ENCODE results near the gene SIM2.

SIM2 gene

DNA sequence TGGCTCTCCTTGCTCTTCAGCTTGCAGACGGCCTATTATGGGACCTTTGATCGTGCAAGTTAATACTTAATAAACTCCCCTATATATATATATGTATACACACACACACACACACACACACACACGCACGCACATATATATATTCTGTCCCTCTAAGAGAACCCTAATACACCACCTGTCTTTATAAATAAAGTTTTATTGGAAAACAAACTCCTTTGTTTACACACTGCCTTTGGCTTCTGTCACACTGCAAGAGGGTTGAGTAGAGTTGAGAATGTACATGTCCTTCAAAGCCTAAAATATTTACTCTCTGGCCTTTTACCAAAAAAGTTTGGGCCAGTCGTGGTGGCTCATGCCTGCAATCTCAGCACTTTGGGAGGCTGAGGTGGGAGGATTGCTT, 26.2 kb upstream of the SIM2 start:
- no peaks in the 10 kb centered on the region for H3K79me2 ChIP-seq
- H3K4me1 ChIP-seq: no peaks in the 10 kb centered on the region
- TF ChIP-seq CTCF (IDR thresholded peaks at IDR 0.05): no peak
- H3K4me2 ChIP-seq (ENCODE audit: low read length): no peak overlapping the region
- no peak overlapping the region for H3K4me3 ChIP-seq (ENCODE audit: low read depth, low read length)
- no peak overlapping the region for H3K27ac ChIP-seq
- H3K36me3 ChIP-seq (ENCODE audit: control insufficient read depth, insufficient read depth, low read length): no peaks in the 10 kb centered on the region
- H2AFZ ChIP-seq: no peak overlapping the region
- peaks cover 3% of the 10 kb centered on the region for H3K27me3 ChIP-seq (ENCODE audit: control insufficient read depth, insufficient read depth, low read length)
- no peak overlapping the region for H3K9ac ChIP-seq
- no peaks in the 10 kb centered on the region for H3K9me3 ChIP-seq (ENCODE audit: control insufficient read depth, low read length)

GRCh38 chr21:36676039-36676950, 22.6 kb upstream of the SIM2 start:
- Histone ChIP-seq H3K36me3 (ENCODE audit: control insufficient read depth, insufficient read depth, low read length) (no peaks in the 10 kb centered on the region), H2AFZ (no peak overlapping the region), H3K79me2 (no peaks in the 10 kb centered on the region), H3K9ac (no peak overlapping the region), H3K4me1 (no peaks in the 10 kb centered on the region), H3K27ac (no peak overlapping the region), H3K27me3 (ENCODE audit: control insufficient read depth, insufficient read depth, low read length) (no peaks in the 10 kb centered on the region), H3K4me3 (ENCODE audit: low read depth, low read length) (no peak overlapping the region), H3K9me3 (ENCODE audit: control insufficient read depth, low read length) (no peaks in the 10 kb centered on the region), H3K4me2 (ENCODE audit: low read length) (no peak overlapping the region)
- no peak for TF ChIP-seq CTCF (IDR thresholded peaks at IDR 0.05)

DNA sequence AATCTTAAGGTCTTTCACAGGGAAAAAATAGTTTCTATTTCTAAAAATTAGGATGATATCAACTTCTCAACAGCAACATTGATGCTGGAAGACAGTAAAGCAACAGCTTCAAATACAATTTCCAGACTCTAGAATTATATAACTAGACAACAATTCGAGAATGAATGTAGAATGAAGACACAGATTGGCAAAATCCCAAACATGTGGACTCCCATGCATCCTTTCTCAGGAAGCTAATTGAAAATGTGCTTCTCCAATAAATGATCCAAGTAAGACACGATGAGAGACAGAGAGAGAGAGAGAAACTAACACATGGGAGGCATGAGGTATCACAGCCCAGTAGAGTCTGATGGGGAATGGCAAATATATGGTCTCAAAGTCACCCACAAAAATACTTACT, 21.5 kb upstream of the SIM2 start:
- Histone ChIP-seq H2AFZ (no peak overlapping the region), H3K9ac (no peak overlapping the region), H3K79me2 (no peaks in the 10 kb centered on the region), H3K27ac (no peak overlapping the region), H3K4me1 (no peaks in the 10 kb centered on the region), H3K4me3 (ENCODE audit: low read depth, low read length) (no peak overlapping the region), H3K27me3 (ENCODE audit: control insufficient read depth, insufficient read depth, low read length) (no peaks in the 10 kb centered on the region), H3K4me2 (ENCODE audit: low read length) (no peak overlapping the region), H3K9me3 (ENCODE audit: control insufficient read depth, low read length) (no peaks in the 10 kb centered on the region), H3K36me3 (ENCODE audit: control insufficient read depth, insufficient read depth, low read length) (no peaks in the 10 kb centered on the region)
- no peak for TF ChIP-seq CTCF (IDR thresholded peaks at IDR 0.05)

DNA sequence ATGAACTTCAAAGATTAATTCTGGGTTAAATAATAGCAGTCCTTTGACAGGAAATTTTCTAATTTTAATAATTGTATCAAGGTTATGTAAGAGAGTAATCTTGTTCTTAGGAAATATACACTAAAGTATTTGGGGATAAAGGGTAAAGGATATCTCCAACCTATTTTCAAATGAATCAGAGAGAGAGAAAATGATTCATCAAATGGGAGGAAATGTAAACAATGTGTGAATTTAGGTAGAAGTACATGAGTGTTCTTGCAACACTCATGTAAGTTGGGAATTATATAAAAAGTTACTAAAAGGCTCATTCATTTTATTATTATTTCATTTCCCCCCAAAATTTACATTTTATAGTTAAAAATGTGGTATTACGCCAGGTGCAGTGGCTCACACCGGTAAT, 20.4 kb upstream of the SIM2 start:
- Histone ChIP-seq H3K4me1 (no peaks in the 10 kb centered on the region), H2AFZ (no peak overlapping the region), H3K4me3 (ENCODE audit: low read depth, low read length) (no peak overlapping the region), H3K4me2 (ENCODE audit: low read length) (no peak overlapping the region), H3K9me3 (ENCODE audit: control insufficient read depth, low read length) (no peaks in the 10 kb centered on the region), H3K36me3 (ENCODE audit: control insufficient read depth, insufficient read depth, low read length) (no peaks in the 10 kb centered on the region), H3K9ac (no peak overlapping the region), H3K27me3 (ENCODE audit: control insufficient read depth, insufficient read depth, low read length) (no peaks in the 10 kb centered on the region), H3K79me2 (no peaks in the 10 kb centered on the region), H3K27ac (no peak overlapping the region)
- no peak for TF ChIP-seq CTCF (IDR thresholded peaks at IDR 0.05)

Measured in parathyroid adenoma (tissue), 2 donors.